Breast epithelium (tissue), 4 donors: ENCODE measurements around the gene ZSCAN4. TPM values are rescaled to one million over a fixed set of nuclear protein-coding genes. Genes with fewer than 3 reads are reported as not detected.

Experiments used
- DNase-seq, 2 donors: peaks; one replicate each; pipeline ENCODE4 v3.0.0-alpha.2; 2019; ENCODE audit warnings: low spot score in 2 of 2
- H3K27ac ChIP-seq, 2 donors: fragments of 200-600 bp; sonication (generic) in 1 of 2; one replicate each; pipeline ENCODE4 v1.5.1; 2016 to 2019; ENCODE audit warnings: mild to moderate bottlenecking in 1 of 2
- H3K27me3 ChIP-seq, 2 donors: fragments of 200-600 bp; sonication (generic) in 1 of 2; one replicate each; pipeline versions ENCODE4 v1.5.1 to v1.6.0; 2017 to 2019; ENCODE audit warnings: control low read depth in 1 of 2, mild to moderate bottlenecking in 1 of 2
- H3K36me3 ChIP-seq: fragments of 200-600 bp; one replicate; pipeline ENCODE4 v1.5.1; 2019
- H3K4me1 ChIP-seq, 2 donors: fragments of 200-600 bp; sonication (generic); one replicate each; pipeline ENCODE4 v1.5.1; 2016 to 2019; ENCODE audit warnings: control low read depth in 1 of 2
- H3K4me3 ChIP-seq, 3 donors: fragments of 200-600 bp; sonication (generic); 1 replicate in 2 of 3; 2 replicates in 1 of 3; pipeline ENCODE4 v1.5.1; 2016 to 2019; ENCODE audit warnings: mild to moderate bottlenecking in 3 of 3, moderate library complexity in 2 of 3
- H3K9me3 ChIP-seq, 2 donors: fragments of 200-600 bp; sonication (generic) in 1 of 2; one replicate each; pipeline ENCODE4 v1.5.1; 2016 to 2019; ENCODE audit warnings: control low read depth in 1 of 2
- POLR2A ChIP-seq: fragments of 450-650 bp; IDR thresholded peaks from one replicate; pipeline ENCODE4 v1.6.1; 2016; ENCODE audit warnings: antibody characterized with exemption, mild to moderate bottlenecking, moderate library complexity
- POLR2AphosphoS5 ChIP-seq, 3 donors: sonication (generic); formaldehyde crosslinking; IDR thresholded peaks; one replicate each; pipeline ENCODE4 v1.6.1; 2017; ENCODE audit warnings: antibody characterized with exemption in 3 of 3
- intact Hi-C: fragments of 100-400 bp; cut with DNase I; formaldehyde crosslinking; loops from one replicate; pipeline ENCODE4 v1.15.1; 2023; ENCODE audit warnings: low total_unique reads
- total RNA-seq, 3 donors: library from RNA; depleted of rRNA; stranded (reverse); fragments of >200 nt; gene quantifications; one replicate each; pipeline ENCODE4 v1.1.0, GENCODE V29; 2016
- TF ChIP-seq, protein P1 (sequence below), 3 donors: fragments of 450-650 bp; IDR thresholded peaks; one replicate each; pipeline ENCODE4 v1.5.1; 2016 to 2017; ENCODE audit warnings: antibody characterized with exemption in 3 of 3, mild to moderate bottlenecking in 3 of 3, moderate library complexity in 3 of 3

Gene ZSCAN4
- total RNA-seq, 3 donors from 2014 or later: not detected

DNA sequence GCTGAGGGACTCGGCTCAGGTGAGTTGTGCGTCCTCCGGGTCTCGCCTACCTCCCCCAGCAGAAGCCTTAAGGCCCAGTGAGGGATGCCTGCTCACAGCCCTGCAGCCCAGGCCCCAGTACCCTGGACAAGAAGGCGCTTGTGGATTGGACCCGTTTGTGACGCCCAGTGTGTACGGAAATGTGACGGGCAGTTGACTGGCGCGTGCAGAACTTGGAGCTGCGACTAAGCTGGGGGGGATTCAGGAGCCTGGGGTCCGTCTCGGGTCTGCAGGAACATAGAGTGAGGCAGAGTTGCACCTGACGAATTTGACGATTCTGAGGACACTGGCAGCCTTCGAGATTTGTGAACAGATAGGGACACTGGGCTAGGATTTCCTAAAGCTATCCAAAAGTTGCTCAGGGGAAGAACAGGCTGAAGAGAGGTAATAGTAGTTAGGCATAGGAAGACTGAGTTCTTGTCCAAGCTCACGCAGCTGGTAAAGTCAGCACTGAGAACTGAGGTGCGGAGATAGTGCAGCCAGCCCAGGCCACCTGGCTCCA is 13.6 kb downstream of the ZSCAN4 start:
- Histone ChIP-seq H3K4me3 (peak overlapping the region; percentile 67 to 90 (median 87)), H3K36me3 (peaks cover 22% of the 10 kb centered on the region), H3K9me3 (peaks cover 44 to 47% of the 10 kb centered on the region in 2 donors), H3K4me1 (no peaks in the 10 kb centered on the region), H3K27ac (peak overlapping the region in 1 of 2 donors; percentile 53), H3K27me3 (no peaks in the 10 kb centered on the region)
- intact Hi-C loops: no loop called here
- TF ChIP-seq, protein P1, sequence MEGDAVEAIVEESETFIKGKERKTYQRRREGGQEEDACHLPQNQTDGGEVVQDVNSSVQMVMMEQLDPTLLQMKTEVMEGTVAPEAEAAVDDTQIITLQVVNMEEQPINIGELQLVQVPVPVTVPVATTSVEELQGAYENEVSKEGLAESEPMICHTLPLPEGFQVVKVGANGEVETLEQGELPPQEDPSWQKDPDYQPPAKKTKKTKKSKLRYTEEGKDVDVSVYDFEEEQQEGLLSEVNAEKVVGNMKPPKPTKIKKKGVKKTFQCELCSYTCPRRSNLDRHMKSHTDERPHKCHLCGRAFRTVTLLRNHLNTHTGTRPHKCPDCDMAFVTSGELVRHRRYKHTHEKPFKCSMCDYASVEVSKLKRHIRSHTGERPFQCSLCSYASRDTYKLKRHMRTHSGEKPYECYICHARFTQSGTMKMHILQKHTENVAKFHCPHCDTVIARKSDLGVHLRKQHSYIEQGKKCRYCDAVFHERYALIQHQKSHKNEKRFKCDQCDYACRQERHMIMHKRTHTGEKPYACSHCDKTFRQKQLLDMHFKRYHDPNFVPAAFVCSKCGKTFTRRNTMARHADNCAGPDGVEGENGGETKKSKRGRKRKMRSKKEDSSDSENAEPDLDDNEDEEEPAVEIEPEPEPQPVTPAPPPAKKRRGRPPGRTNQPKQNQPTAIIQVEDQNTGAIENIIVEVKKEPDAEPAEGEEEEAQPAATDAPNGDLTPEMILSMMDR (IDR thresholded peaks at IDR 0.05): no peak
- TF ChIP-seq POLR2A (no peak), POLR2AphosphoS5 (IDR thresholded peaks at IDR 0.05) (no peak)
- DNase-seq: no peak

DNA sequence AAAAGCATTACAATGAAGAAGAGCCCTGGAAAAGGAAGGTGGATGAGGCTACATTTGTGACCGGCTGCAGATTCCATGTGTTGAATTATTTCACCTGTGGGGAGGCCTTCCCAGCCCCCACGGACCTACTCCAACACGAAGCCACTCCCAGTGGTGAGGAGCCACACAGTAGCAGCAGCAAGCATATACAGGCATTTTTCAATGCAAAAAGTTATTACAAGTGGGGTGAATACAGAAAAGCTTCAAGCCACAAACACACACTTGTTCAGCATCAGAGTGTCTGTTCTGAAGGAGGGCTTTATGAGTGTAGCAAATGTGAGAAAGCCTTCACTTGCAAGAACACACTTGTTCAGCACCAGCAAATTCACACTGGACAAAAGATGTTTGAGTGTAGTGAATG is 18.0 kb downstream of the ZSCAN4 start:
- no peak for DNase-seq
- peaks cover 82 to 89% of the 10 kb centered on the region in 2 donors for H3K9me3 ChIP-seq
- H3K27me3 ChIP-seq: no peaks in the 10 kb centered on the region
- TF ChIP-seq, protein P1 (IDR thresholded peaks at IDR 0.05): no peak
- TF ChIP-seq POLR2AphosphoS5 (IDR thresholded peaks at IDR 0.05) (no peak), POLR2A (no peak)
- H3K4me3 ChIP-seq: no peak overlapping the region
- H3K36me3 ChIP-seq: peaks cover 22% of the 10 kb centered on the region
- H3K4me1 ChIP-seq: no peaks in the 10 kb centered on the region
- intact Hi-C loops: no loop called here
- no peak overlapping the region for H3K27ac ChIP-seq

DNA sequence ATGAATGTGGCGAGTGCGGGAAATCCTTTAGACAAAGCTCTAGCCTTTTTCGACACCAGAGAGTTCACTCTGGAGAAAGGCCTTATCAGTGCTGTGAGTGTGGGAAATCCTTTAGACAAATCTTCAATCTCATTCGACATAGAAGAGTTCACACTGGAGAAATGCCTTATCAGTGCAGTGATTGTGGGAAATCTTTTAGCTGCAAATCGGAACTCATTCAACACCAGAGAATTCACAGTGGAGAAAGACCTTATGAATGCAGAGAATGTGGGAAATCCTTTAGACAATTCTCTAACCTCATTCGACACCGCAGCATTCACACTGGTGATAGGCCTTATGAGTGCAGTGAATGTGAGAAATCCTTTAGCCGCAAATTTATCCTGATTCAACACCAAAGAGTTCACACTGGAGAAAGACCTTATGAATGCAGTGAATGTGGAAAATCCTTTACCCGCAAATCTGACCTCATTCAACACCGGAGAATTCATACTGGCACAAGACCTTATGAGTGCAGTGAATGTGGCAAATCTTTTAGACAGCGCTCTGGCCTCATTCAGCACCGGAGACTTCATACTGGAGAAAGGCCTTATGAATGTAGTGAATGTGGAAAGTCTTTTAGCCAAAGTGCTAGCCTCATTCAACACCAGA is 18.8 kb downstream of the ZSCAN4 start:
- no peaks in the 10 kb centered on the region for H3K4me1 ChIP-seq
- intact Hi-C loops: no loop called here

DNA sequence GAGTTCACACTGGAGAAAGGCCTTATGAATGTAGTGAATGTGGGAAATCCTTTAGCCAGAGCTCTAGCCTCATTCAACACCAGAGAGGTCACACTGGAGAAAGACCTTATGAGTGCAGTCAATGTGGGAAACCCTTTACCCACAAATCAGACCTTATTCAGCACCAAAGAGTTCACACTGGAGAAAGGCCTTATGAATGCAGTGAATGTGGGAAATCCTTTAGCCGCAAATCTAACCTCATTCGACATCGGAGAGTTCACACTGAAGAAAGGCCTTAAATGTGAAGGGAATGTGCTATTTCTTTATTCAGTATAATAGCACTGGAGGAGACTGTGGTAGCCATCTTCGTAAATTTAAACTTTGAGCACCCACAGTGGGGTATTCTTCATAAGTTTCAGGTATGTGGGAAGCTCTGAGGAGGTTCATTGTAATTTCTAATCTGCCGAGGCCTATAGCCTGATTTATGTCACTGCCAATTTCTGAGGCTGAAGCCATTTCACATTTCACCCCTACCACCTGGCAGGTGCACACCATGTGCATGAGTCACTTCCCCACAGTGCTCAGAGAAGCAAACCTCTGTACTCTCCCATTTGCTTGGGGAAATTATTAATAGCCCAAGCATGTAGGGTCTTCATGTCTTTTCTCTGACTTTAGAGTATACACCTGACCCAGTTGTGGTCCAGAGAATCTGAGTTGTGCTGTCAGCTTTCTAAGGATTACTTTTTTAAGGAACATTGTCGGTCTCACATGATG is 19.5 kb downstream of the ZSCAN4 start:
- TF ChIP-seq POLR2AphosphoS5 (IDR thresholded peaks at IDR 0.05): no peak
- no peak for TF ChIP-seq POLR2A
- TF ChIP-seq, protein P1 (IDR thresholded peaks at IDR 0.05): no peak
- H3K9me3 ChIP-seq: peaks cover 87 to 98% of the 10 kb centered on the region in 2 donors
- intact Hi-C loops: no loop called here
- no peaks in the 10 kb centered on the region for H3K4me1 ChIP-seq
- no peak overlapping the region for H3K4me3 ChIP-seq
- H3K36me3 ChIP-seq: peaks cover 22% of the 10 kb centered on the region
- no peaks in the 10 kb centered on the region for H3K27me3 ChIP-seq
- DNase-seq: no peak
- no peak overlapping the region for H3K27ac ChIP-seq

More for the DNA sequence above, 18.8 kb downstream of the ZSCAN4 start:
- H3K9me3 ChIP-seq: peaks cover 86 to 95% of the 10 kb centered on the region in 2 donors
- peak overlapping the region in 1 of 3 donors; percentile 4 for H3K4me3 ChIP-seq
- no peak for DNase-seq
- H3K27me3 ChIP-seq: no peaks in the 10 kb centered on the region
- H3K27ac ChIP-seq: no peak overlapping the region
- H3K36me3 ChIP-seq: peaks cover 22% of the 10 kb centered on the region
- TF ChIP-seq, protein P1 (IDR thresholded peaks at IDR 0.05): no peak
- no peak for TF ChIP-seq POLR2A

DNA sequence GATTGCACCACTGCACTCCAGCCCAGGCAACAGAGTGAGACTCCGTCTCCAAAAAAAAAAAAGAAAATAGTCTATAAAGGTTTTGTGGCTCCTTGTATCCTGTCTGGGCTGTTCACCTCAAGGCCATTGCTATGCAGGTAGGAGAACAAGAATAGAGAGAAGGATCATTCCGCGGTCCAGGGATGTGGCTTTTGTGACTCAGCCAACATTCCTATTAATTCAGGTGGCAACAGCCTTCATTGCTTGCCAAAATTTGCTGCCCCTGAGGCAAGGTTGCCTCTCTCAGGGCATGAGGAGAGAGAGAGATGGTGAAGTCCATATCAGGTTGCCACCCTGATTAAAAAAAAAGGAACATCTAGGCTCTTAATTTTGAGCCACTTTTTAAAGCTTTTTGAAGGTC is 21.0 kb downstream of the ZSCAN4 start:
- peak; percentile 67 to 78 for DNase-seq
- H3K4me1 ChIP-seq: no peaks in the 10 kb centered on the region
- H3K36me3 ChIP-seq: peaks cover 22% of the 10 kb centered on the region
- H3K4me3 ChIP-seq: peak overlapping the region in 1 of 3 donors; percentile 37
- peak overlapping the region in 1 of 2 donors; percentile 18 for H3K27ac ChIP-seq
- H3K27me3 ChIP-seq: no peaks in the 10 kb centered on the region
- H3K9me3 ChIP-seq: peaks cover 87 to 98% of the 10 kb centered on the region in 2 donors
- TF ChIP-seq, protein P1 (IDR thresholded peaks at IDR 0.05): no peak
- peak in 1 of 3 donors; percentile 55 for TF ChIP-seq POLR2AphosphoS5 (IDR thresholded peaks at IDR 0.05)
- intact Hi-C loops: no loop called here
